ENCODE measurements around the gene MRI1.

DNA sequence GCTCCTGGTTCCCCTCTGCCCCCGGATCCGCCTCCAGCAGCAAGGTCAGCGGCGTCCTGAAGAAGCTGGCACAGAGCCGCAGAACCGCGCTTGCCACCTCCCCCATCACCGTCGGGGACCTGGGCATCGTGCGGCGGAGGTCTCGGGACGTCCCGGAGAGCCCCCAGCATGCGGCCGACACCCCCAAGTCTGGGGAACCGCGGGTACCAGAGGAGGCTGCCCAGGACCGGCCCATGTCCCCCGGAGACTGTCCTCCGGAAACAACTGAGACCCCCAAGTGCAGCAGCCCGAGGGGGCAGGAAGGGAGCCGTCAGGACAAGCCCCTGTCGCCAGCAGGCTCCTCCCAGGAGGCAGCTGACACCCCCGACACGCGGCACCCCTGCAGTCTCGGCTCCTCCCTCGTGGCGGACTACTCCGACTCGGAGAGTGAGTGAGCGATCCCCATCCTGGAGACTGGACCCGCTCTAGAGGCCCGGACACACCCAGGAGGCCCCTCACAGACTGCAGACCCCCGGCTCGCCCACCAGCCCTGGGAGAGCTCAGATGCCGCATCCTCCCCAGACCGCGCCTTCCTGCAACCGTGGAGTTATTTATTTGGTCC lies 1.6 kb upstream of the MRI1 start:
- no peak for TF ChIP-seq POLR2A (IDR thresholded peaks at IDR 0.05; ENCODE audit: low read depth, low read length)
- no peak for TF ChIP-seq POLR2AphosphoS5 (IDR thresholded peaks at IDR 0.05; ENCODE audit: low read depth, low read length)
- TF ChIP-seq TAF1 (IDR thresholded peaks at IDR 0.05; ENCODE audit: borderline replicate concordance, low read depth, low read length), result no peak

Data from GM12892 (cell line).